Common myeloid progenitor, CD34-positive (primary cell): ENCODE results near the gene GP1BB.

Experiments used
- CTCF ChIA-PET: fragments of 350-600 bp; sonication (Branson Sonifier 250); formaldehyde crosslinking; loops from one replicate; lab custom pipeline; 2021; ENCODE audit warnings: antibody characterized with exemption; lab: Charles Lee
- POLR2A ChIA-PET: fragments of 350-600 bp; sonication (Branson Sonifier 250); formaldehyde crosslinking; loops from one replicate; lab custom pipeline; 2021; ENCODE audit warnings: antibody characterized with exemption; lab: Charles Lee
- DNase-seq, 3 donors: peaks; one replicate each; pipeline versions ENCODE4 v3.0.0 to v3.0.0-alpha.2; 2013
- H3K27ac ChIP-seq, 2 experiments: 1 replicate in 1 of 2; 2 replicates in 1 of 2; pipeline ENCODE4 v1.7.0; 2013; ENCODE audit warnings: inconsistent platforms in 2 of 2, low read length in 2 of 2, mild to moderate bottlenecking in 2 of 2, low read depth in 1 of 2, moderate library complexity in 1 of 2; ENCODE audit not compliant: severe bottlenecking in 2 of 2, insufficient read depth in 1 of 2, poor library complexity in 1 of 2
- H3K27me3 ChIP-seq, 5 experiments: replicated peaks in 2 of 5; 1 replicate in 3 of 5; 2 replicates in 2 of 5; pipeline versions ENCODE4 v1.6.1 to v1.7.0; 2013; ENCODE audit warnings: low read length in 4 of 5, mild to moderate bottlenecking in 2 of 5, moderate library complexity in 2 of 5, inconsistent platforms in 1 of 5; ENCODE audit not compliant: insufficient read depth in 5 of 5, control insufficient read depth in 4 of 5
- H3K36me3 ChIP-seq, 4 experiments: 1 replicate in 2 of 4; 2 replicates in 2 of 4; pipeline versions ENCODE4 v1.6.1 to v1.7.0; 2013; ENCODE audit warnings: low read length in 3 of 4, control low read depth in 1 of 4, mild to moderate bottlenecking in 1 of 4; ENCODE audit not compliant: control insufficient read depth in 4 of 4, insufficient read depth in 4 of 4
- H3K4me1 ChIP-seq, 4 experiments: 1 replicate in 3 of 4; 2 replicates in 1 of 4; pipeline versions ENCODE4 v1.6.1 to v1.7.1; 2013; ENCODE audit warnings: low read length in 3 of 4, mild to moderate bottlenecking in 3 of 4, control low read depth in 1 of 4, inconsistent platforms in 1 of 4, moderate library complexity in 1 of 4; ENCODE audit not compliant: control insufficient read depth in 4 of 4, insufficient read depth in 4 of 4; ENCODE audit errors: control extremely low read depth in 1 of 4
- H3K4me3 ChIP-seq, 7 experiments: 1 replicate in 4 of 7; 2 replicates in 3 of 7; pipeline versions ENCODE4 v1.5.1 to v1.7.0; 2013; ENCODE audit warnings: mild to moderate bottlenecking in 7 of 7, low read length in 6 of 7, moderate library complexity in 6 of 7, inconsistent platforms in 2 of 7, low read depth in 2 of 7, control low read depth in 1 of 7; ENCODE audit not compliant: insufficient read depth in 4 of 7, control insufficient read depth in 1 of 7; ENCODE audit errors: extremely low read depth in 1 of 7
- H3K9me3 ChIP-seq, 5 experiments: 1 replicate in 4 of 5; 2 replicates in 1 of 5; pipeline versions ENCODE4 v1.6.1 to v1.7.1; 2013; ENCODE audit warnings: low read length in 4 of 5, mild to moderate bottlenecking in 2 of 5, inconsistent platforms in 1 of 5, low read depth in 1 of 5, moderate library complexity in 1 of 5; ENCODE audit not compliant: control insufficient read depth in 4 of 5, insufficient read depth in 2 of 5; ENCODE audit errors: control extremely low read depth in 1 of 5
- WGBS: methylation state at CpG from one replicate; pipeline ENCODE4 v1.1.5; 2013; ENCODE audit not compliant: insufficient coverage; 5-methylcytosine and 5-hydroxymethylcytosine counted together

GP1BB gene

DNA sequence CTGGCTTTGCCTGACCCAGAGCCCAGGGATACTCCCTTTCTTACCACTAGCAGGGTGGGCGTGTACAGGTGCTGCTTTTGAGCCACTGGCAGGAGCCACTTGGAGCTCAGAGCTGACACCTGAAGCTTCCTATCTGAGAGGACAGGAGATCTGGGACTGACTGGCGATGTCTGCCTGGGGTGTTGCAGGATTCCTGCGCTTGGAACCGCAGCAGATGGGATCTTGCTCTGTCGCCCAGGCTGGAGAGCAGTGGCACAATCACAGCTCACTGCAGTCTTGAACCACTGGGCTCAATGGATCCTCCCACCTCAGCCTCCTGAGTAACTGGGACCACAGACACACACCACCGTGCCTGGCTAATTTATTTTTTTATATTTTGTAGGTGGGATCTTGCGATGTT is 17.7 kb downstream of the GP1BB start:
- DNase-seq, result no peak
- WGBS, result 89% methylated on average over 5 of the region's 7 CpGs
- Histone ChIP-seq H3K4me1 (no peaks in the 10 kb centered on the region), H3K4me3 (no peak overlapping the region), H3K36me3 (no peaks in the 10 kb centered on the region), H3K9me3 (no peaks in the 10 kb centered on the region), H3K27ac (no peak overlapping the region), H3K27me3 (no peaks in the 10 kb centered on the region)
- ChIA-PET POLR2A (no interaction called here), CTCF (interaction anchor here (3.8 kb wide), 1 partner anchor 10 kb away, joined by 30 read pairs; no protein-coding TSS in a partner anchor)

DNA sequence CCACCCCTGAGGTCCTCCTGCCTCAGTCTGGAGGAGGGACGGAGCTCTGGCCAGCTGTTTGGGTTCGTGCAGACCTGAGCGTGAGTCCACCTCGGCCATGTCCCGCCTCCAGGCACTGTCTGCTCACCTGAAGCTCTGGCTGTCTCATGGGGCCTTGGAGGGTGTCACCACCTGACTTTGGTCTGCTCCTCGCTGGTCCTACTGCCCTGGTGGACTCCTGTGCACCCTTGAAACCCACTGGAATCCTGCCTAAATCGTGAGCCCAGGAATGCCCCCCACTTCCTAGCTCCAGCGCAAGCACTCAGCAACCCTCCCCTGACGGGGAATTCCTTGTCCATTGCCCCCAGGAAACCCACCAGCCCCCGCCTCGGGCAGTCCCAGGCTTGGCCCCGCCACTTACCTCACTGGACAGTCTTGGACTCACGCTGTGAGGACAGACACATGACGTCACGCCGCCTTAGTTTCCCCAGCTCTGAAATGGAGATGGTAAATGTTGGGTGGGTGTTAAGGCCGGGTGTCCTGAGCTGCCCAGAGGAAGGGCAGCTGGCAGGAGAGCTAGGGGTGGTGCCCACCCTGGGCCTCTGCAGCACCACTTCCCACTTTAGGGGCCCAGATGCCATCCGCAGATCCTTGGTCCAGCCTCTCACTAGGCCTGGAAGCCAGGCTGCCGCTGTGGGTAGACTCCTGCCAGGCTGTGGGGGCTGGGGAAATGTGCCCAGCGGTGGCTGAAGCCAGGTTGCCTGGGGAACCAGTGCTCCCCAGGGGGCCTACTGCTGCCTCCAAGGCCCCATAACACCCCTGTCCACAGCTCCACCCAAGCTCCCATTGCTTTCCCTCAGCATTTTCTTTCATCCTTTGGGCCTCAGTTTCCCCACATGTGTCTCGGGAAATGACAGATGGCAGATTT is 19.1 kb downstream of the GP1BB start:
- POLR2A ChIA-PET, result no interaction called here
- H3K27me3 ChIP-seq, result no peaks in the 10 kb centered on the region
- no peak overlapping the region for H3K27ac ChIP-seq
- H3K36me3 ChIP-seq, result no peaks in the 10 kb centered on the region
- WGBS, result 93% methylated on average over 12 of the region's 21 CpGs
- H3K9me3 ChIP-seq, result no peaks in the 10 kb centered on the region
- CTCF ChIA-PET, result interaction anchor here (1.0 to 3.8 kb wide), 3 partner anchors 11 to 211 kb away, joined by 3 to 30 read pairs (median 3); no protein-coding TSS in a partner anchor
- H3K4me1 ChIP-seq, result no peaks in the 10 kb centered on the region
- H3K4me3 ChIP-seq, result no peak overlapping the region
- DNase-seq, result no peak

DNA sequence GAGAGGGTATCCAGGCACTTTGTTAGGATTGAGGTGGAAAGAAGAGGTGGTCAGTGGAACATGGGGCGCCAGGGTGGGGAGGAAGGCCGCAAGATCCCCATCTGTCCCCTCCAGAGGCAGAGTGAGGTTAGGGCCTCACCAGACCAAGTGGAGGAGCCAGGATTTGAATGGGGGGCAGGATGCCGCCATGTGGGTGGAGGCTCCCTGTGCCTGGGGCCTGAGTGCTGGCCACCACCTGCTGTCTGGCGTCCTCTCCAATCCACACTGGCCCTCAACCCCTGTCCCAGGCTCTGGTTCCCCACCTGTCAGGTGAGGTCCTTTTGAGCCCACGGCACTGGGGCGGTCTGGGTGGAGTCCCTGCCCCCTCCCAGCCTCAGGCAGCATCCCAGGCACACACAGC is 19.7 kb downstream of the GP1BB start:
- H3K27ac ChIP-seq, result no peak overlapping the region
- no peaks in the 10 kb centered on the region for H3K4me1 ChIP-seq
- no peak overlapping the region for H3K4me3 ChIP-seq
- no peaks in the 10 kb centered on the region for H3K27me3 ChIP-seq
- H3K9me3 ChIP-seq, result no peaks in the 10 kb centered on the region
- ChIA-PET CTCF (interaction anchor here (1.0 to 3.8 kb wide), 2 partner anchors 12 to 211 kb away, joined by 3 to 30 read pairs; no protein-coding TSS in a partner anchor), POLR2A (no interaction called here)
- WGBS, result 96% methylated on average over 5 of the region's 6 CpGs
- DNase-seq, result no peak
- no peaks in the 10 kb centered on the region for H3K36me3 ChIP-seq

DNA sequence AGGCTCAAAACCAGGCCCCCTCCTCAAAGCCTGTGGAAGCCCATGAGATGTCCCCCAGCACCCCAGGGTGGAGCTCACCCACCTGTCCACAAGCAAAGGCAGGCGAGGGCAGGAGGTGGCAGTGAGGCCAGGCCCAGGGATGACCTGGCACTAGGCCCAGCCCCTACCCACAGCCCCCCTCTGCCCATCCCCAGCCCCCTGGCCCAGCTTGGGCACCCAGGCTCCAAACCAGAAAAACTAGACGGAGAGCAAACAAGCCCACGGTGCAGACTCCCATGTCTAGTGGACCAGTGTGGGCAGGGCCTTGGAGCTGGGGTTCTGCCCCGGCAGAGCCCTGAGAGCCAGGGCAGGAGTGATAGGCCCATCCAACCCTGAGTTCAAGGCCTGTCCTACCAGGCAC is 20.3 kb downstream of the GP1BB start:
- CTCF ChIA-PET, result interaction anchor here (0.9 kb wide), 1 partner anchor 20 kb away, joined by 3 read pairs; no protein-coding TSS in a partner anchor
- Histone ChIP-seq H3K27ac (no peak overlapping the region), H3K4me1 (no peaks in the 10 kb centered on the region), H3K9me3 (no peaks in the 10 kb centered on the region), H3K27me3 (peaks cover 0 to 2% (median 0%) of the 10 kb centered on the region in 5 experiments), H3K36me3 (no peaks in the 10 kb centered on the region), H3K4me3 (no peak overlapping the region)
- POLR2A ChIA-PET, result no interaction called here
- WGBS, result 100% methylated on average over 4 of the region's 4 CpGs
- no peak for DNase-seq

DNA sequence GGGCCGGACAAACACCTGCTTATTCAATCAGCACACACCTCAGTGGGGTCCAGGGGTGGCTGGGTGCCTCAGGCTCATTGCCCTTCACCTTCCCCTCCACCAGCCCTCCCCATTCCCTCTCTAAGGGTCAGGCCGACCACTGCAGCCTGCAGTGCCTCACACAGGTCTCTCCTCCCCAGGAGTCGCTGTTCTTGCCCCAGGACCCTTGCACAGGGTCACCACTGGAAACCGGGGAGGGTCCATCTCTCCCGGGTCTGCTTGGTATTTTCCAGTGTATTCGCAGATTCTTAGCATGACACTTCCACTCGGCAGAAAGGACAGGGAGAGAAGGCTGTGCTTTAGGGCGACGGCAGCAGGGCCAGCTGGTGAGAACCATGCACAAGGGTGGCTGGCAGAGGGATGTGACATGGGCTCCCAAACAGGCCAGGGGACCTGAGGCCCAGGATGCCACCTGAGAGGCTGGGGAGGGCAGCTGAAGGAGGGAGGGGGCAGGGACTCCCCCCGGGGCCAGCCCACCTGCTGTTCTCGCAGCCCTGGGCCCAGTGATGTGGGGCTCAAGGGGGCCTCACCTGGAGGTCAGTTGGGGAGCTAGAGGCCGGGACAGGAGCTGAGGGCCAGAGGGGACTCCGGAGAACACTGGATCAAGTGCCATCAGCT is 21.1 kb downstream of the GP1BB start:
- POLR2A ChIA-PET, result no interaction called here
- CTCF ChIA-PET, result interaction anchor here (0.9 to 4.1 kb wide), 4 partner anchors 9 to 19 kb away, joined by 3 to 21 read pairs (median 12); no protein-coding TSS in a partner anchor
- Histone ChIP-seq H3K27ac (no peak overlapping the region), H3K27me3 (peaks cover 0 to 3% (median 0%) of the 10 kb centered on the region in 5 experiments), H3K9me3 (no peaks in the 10 kb centered on the region), H3K36me3 (no peaks in the 10 kb centered on the region), H3K4me1 (no peaks in the 10 kb centered on the region), H3K4me3 (no peak overlapping the region)
- no peak for DNase-seq
- 95% methylated on average over 12 of the region's 13 CpGs for WGBS

DNA sequence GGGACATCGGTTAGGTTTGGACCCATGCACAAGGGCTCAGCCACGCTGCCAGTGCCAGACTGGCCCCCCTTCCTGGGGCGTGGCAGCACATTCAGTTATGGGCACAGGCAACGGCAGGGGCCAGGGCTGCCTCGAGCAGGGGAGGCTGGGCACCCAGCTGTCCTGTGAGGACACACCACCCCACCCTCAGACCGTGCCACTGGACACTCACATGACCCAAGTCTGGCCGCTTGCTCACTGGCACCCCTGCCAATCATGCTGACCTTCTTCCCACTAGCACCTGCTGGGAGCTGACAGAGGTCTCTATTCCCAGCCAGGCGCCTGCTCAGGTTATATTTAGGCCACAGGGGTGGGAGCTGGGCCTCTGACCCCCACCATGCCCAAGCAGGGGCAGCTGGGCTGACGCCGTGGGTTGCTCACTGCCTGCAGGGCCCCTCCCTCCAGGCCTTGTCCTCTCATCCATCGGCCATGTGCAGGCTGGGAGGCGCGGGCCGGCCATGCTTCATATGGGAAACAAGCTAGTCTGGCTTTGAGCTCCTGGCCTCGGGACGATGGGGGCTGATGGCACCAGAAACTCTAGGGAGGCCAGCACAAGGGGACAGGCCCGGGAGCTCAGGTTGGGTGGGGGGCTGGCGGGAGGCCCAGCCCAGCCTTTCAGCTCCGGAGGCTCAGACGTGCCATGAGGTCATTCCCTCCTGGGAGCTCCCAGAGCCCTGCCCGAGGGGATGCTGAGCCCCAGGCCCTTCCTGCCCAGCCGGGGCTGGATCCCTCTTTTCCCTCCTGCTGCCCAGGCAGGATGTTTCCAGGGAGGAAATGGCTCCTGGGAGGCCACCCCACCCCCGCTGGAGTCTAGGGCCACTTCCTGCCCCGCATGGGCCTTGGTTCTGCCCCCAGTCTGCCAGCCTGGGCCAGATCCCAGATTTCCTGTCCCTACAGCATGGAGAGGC is 22.1 kb downstream of the GP1BB start:
- WGBS, result 95% methylated on average over 18 of the region's 24 CpGs
- H3K27ac ChIP-seq, result no peak overlapping the region
- ChIA-PET POLR2A (no interaction called here), CTCF (interaction anchor here (1.4 to 4.1 kb wide), 3 partner anchors 8 to 14 kb away, joined by 3 to 21 read pairs (median 20); no protein-coding TSS in a partner anchor)
- no peaks in the 10 kb centered on the region for H3K9me3 ChIP-seq
- no peak for DNase-seq
- H3K36me3 ChIP-seq, result no peaks in the 10 kb centered on the region
- no peak overlapping the region for H3K4me3 ChIP-seq
- H3K27me3 ChIP-seq, result peaks cover 0 to 3% (median 0%) of the 10 kb centered on the region in 5 experiments
- no peaks in the 10 kb centered on the region for H3K4me1 ChIP-seq
